Vagina (tissue), 2 donors: Measurements from ENCODE around the gene RAF1.

Experiments
- POLR2A ChIP-seq, 2 donors: fragments of 450-650 bp; IDR thresholded peaks; one replicate each; pipeline ENCODE4 v1.6.1; 2017; ENCODE audit warnings: antibody characterized with exemption in 2 of 2, mild to moderate bottlenecking in 2 of 2, moderate library complexity in 2 of 2
- POLR2AphosphoS5 ChIP-seq, 2 donors: sonication (generic); formaldehyde crosslinking; IDR thresholded peaks; one replicate each; pipeline ENCODE4 v1.9.0; 2017; ENCODE audit warnings: antibody characterized with exemption in 2 of 2, mild to moderate bottlenecking in 2 of 2, low read depth in 1 of 2; ENCODE audit not compliant: insufficient read depth in 1 of 2
- TF ChIP-seq, protein P1 (sequence below), 3 experiments: fragments of 450-650 bp in 2 of 3; fragments of 200-600 bp in 1 of 3; sonication (generic) in 1 of 3; IDR thresholded peaks; one replicate each; pipeline ENCODE4 v1.5.1; 2017 to 2019; ENCODE audit warnings: antibody characterized with exemption in 3 of 3, mild to moderate bottlenecking in 2 of 3, moderate library complexity in 2 of 3

DNA sequence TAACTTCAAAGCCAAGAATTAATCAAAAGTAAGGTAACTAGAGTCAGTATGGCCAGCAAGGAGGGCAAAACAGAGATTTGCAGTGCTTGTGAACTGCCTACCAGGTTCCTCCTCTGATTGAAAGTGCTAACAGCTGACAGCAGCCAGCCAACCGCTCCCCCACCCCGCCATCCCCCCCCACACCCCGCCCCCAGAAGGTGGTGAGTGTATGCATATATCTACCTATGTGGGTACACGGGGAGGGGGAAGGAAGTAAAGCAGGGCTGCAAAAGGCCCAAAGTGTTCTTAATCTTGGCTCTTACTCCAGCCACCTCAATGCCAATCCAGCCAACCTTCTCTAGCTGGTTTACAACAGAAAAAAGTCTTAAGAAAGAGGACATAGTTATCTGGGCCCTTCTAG lies 50.7 kb downstream of the RAF1 start:
- TF ChIP-seq, protein P1, sequence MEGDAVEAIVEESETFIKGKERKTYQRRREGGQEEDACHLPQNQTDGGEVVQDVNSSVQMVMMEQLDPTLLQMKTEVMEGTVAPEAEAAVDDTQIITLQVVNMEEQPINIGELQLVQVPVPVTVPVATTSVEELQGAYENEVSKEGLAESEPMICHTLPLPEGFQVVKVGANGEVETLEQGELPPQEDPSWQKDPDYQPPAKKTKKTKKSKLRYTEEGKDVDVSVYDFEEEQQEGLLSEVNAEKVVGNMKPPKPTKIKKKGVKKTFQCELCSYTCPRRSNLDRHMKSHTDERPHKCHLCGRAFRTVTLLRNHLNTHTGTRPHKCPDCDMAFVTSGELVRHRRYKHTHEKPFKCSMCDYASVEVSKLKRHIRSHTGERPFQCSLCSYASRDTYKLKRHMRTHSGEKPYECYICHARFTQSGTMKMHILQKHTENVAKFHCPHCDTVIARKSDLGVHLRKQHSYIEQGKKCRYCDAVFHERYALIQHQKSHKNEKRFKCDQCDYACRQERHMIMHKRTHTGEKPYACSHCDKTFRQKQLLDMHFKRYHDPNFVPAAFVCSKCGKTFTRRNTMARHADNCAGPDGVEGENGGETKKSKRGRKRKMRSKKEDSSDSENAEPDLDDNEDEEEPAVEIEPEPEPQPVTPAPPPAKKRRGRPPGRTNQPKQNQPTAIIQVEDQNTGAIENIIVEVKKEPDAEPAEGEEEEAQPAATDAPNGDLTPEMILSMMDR (IDR thresholded peaks at IDR 0.05): no peak
- TF ChIP-seq POLR2A (IDR thresholded peaks at IDR 0.05) (no peak), POLR2AphosphoS5 (IDR thresholded peaks at IDR 0.05; ENCODE audit: insufficient read depth in 1 of 2, low read depth in 1 of 2) (no peak)
